ENCODE data around the gene FTSJ1.

GRCh38 chrX:48482526-48482925, 6.5 kb downstream of the FTSJ1 start:
- TF ChIP-seq CTCF (IDR thresholded peaks at IDR 0.05; ENCODE audit: insufficient read depth, low read length, poor library complexity, severe bottlenecking) (no peak), EZH2phosphoT487 (conservative IDR thresholded peaks at IDR 0.05; ENCODE audit: low read length) (no peak)

Data from SU-DHL-6 (cell line).